ENCODE measurements around the gene APOC1. TPM values are rescaled to one million over a fixed set of nuclear protein-coding genes. Genes with fewer than 3 reads are reported as not detected.
A peak's percentile ranks its signal among the peaks of the same experiment; 100 is the strongest.
"Not testable (repeated sequence)": the region's sequence is repeated elsewhere in the genome, so short reads cannot be mapped to it uniquely, and the experiment has no call there.

The APOC1 gene
- total RNA-seq, 1 donor from 2014 or later, result 1.4 TPM

GRCh38 chr19:44887648-44888047, 26.8 kb upstream of the APOC1 start:
- DNase-seq (ENCODE audit: missing footprints) (no peak), ATAC-seq (no peak)
- intact Hi-C loops (cut with DNase I), result no loop called here

GRCh38 chr19:44888335-44888734, 26.1 kb upstream of the APOC1 start:
- intact Hi-C loops (cut with DNase I); ATAC-seq: not testable (repeated sequence)
- DNase-seq (ENCODE audit: missing footprints), result peak; percentile 16

GRCh38 chr19:44889830-44890365, 24.5 kb upstream of the APOC1 start:
- ATAC-seq, result no peak
- intact Hi-C loops (cut with DNase I), result loop anchor here (2.0 kb wide), 2 partner anchors 43 to 65 kb away; partner anchors contain the start of genes CLPTM1 and NECTIN2

GRCh38 chr19:44890366-44891015, 23.9 kb upstream of the APOC1 start:
- intact Hi-C loops (cut with DNase I), result loop anchor here (2.0 kb wide), 2 partner anchors 44 to 64 kb away; partner anchors contain the start of genes CLPTM1 and NECTIN2
- DNase-seq (ENCODE audit: missing footprints) (no peak), ATAC-seq (peak; percentile 93)

More at GRCh38 chr19:44889830-44890365, 24.5 kb upstream of the APOC1 start:
- DNase-seq (ENCODE audit: missing footprints), result peak; percentile 71

GRCh38 chr19:44891016-44891882, 23.2 kb upstream of the APOC1 start, which contains the start of gene TOMM40:
TOMM40 (plus strand) TSS chr19:44891254; CDS start chr19:44891416, 162 bp downstream.
- DNase-seq (ENCODE audit: missing footprints), result peak; percentile 100
- ATAC-seq, result no peak

GRCh38 chr19:44892932-44893331, 21.5 kb upstream of the APOC1 start:
- ATAC-seq, result no peak
- DNase-seq (ENCODE audit: missing footprints), result peak; percentile 9
- intact Hi-C loops (cut with DNase I), result no loop called here

More at GRCh38 chr19:44891016-44891882, 23.2 kb upstream of the APOC1 start, which contains the start of gene TOMM40:
- intact Hi-C loops (cut with DNase I), result loop anchor here (2.0 kb wide), 2 partner anchors 44 to 64 kb away; partner anchors contain the start of genes CLPTM1 and NECTIN2

GRCh38 chr19:44893332-44894051, 20.9 kb upstream of the APOC1 start:
- ATAC-seq (no peak), DNase-seq (ENCODE audit: missing footprints) (peak; percentile 46)
- intact Hi-C loops (cut with DNase I), result no loop called here

- DNase-seq (ENCODE audit: missing footprints), result peak; percentile 4
- intact Hi-C loops (cut with DNase I), result no loop called here
These were observed 20.4 kb upstream of the APOC1 start for GRCh38 chr19:44894052-44894400.

GRCh38 chr19:44894946-44895345, 19.5 kb upstream of the APOC1 start:
- DNase-seq (ENCODE audit: missing footprints) (no peak), ATAC-seq (no peak)
- intact Hi-C loops (cut with DNase I), result no loop called here

More at GRCh38 chr19:44894052-44894400, 20.4 kb upstream of the APOC1 start:
- no peak for ATAC-seq

GRCh38 chr19:44897835-44898234, 16.6 kb upstream of the APOC1 start:
- intact Hi-C loops (cut with DNase I), result no loop called here
- DNase-seq (ENCODE audit: missing footprints), result peak; percentile 22
- no peak for ATAC-seq

- intact Hi-C loops (cut with DNase I), result loop anchor here (10.0 kb wide), 1 partner anchor 434 kb away; no protein-coding TSS in a partner anchor
- peak; percentile 60 for DNase-seq (ENCODE audit: missing footprints)
- ATAC-seq, result no peak
These were observed 13.8 kb upstream of the APOC1 start for GRCh38 chr19:44900328-44901244.

GRCh38 chr19:44903216-44903601, 11.2 kb upstream of the APOC1 start:
- ATAC-seq (no peak), DNase-seq (ENCODE audit: missing footprints) (peak; percentile 35)
- intact Hi-C loops (cut with DNase I), result loop anchor here (10.0 kb wide), 1 partner anchor 432 kb away; no protein-coding TSS in a partner anchor

- peak; percentile 69 for ATAC-seq
- intact Hi-C loops (cut with DNase I), result loop anchor here (2.0 to 10.0 kb wide), 2 partner anchors 47 to 431 kb away; no protein-coding TSS in a partner anchor
- DNase-seq (ENCODE audit: missing footprints), result peak; percentile 89
These were observed 10.6 kb upstream of the APOC1 start for GRCh38 chr19:44903602-44904425.

GRCh38 chr19:44904426-44904994, 9.9 kb upstream of the APOC1 start:
- DNase-seq (ENCODE audit: missing footprints) (peak; percentile 57), ATAC-seq (no peak)
- intact Hi-C loops (cut with DNase I), result loop anchor here (2.0 to 10.0 kb wide), 2 partner anchors 46 to 430 kb away; no protein-coding TSS in a partner anchor

- intact Hi-C loops (cut with DNase I), result loop anchor here (2.0 to 10.0 kb wide), 2 partner anchors 45 to 429 kb away; no protein-coding TSS in a partner anchor
- DNase-seq (ENCODE audit: missing footprints) (peak; percentile 51), ATAC-seq (peak; percentile 21)
These were observed 8.8 kb upstream of the APOC1 start, which contains the start of gene APOE for GRCh38 chr19:44905437-44906160. APOE (plus strand) TSS chr19:44905796; CDS start chr19:44906625, 829 bp downstream.

Data from Right ventricle myocardium inferior (tissue), 1 donor.